ENCODE results near the gene FGF12. TPM values are rescaled to one million over a fixed set of nuclear protein-coding genes. Genes with fewer than 3 reads are reported as not detected.
"Not testable (repeated sequence)": the region's sequence is repeated elsewhere in the genome, so short reads cannot be mapped to it uniquely, and the experiment has no call there.

The FGF12 gene
- total RNA-seq, 2 donors from 2014 or later: 245 to 291 TPM

- DNase-seq (no peak), ATAC-seq (no peak)
- intact Hi-C loops (cut with DNase I): no loop called here
These were observed 107.1 kb downstream of the FGF12 start for GRCh38 chr3:192620275-192620674.

GRCh38 chr3:192611411-192611810 lies 115.9 kb downstream of the FGF12 start:
- intact Hi-C loops (cut with DNase I): no loop called here
- DNase-seq (no peak), ATAC-seq (no peak)

GRCh38 chr3:192608726-192609600 lies 118.4 kb downstream of the FGF12 start:
- ATAC-seq (peak in 1 of 2 donors; percentile 19), DNase-seq (no peak)
- intact Hi-C loops (cut with DNase I): no loop called here

GRCh38 chr3:192607798-192608197 lies 119.5 kb downstream of the FGF12 start:
- no peak for ATAC-seq
- no peak for DNase-seq
- intact Hi-C loops (cut with DNase I): no loop called here

- DNase-seq (no peak), ATAC-seq (no peak)
- intact Hi-C loops (cut with DNase I): no loop called here
These were observed 129.4 kb downstream of the FGF12 start for GRCh38 chr3:192597913-192598312.

- DNase-seq: no peak
- ATAC-seq: no peak
- intact Hi-C loops (cut with DNase I): no loop called here
These were observed 129.8 kb downstream of the FGF12 start for GRCh38 chr3:192597506-192597905.

- DNase-seq (no peak), ATAC-seq (no peak)
- intact Hi-C loops (cut with DNase I): loop anchor here (10.0 kb wide), 1 partner anchor 56 kb away; no protein-coding TSS in a partner anchor
These were observed 148.6 kb downstream of the FGF12 start for GRCh38 chr3:192578729-192579128.

- intact Hi-C loops (cut with DNase I): loop anchor here (10.0 kb wide), 1 partner anchor 57 kb away; no protein-coding TSS in a partner anchor
- DNase-seq (no peak), ATAC-seq (no peak)
These were observed 149.5 kb downstream of the FGF12 start for GRCh38 chr3:192577811-192578210.

- DNase-seq: no peak
- ATAC-seq: no peak
- intact Hi-C loops (cut with DNase I): loop anchor here (10.0 kb wide), 1 partner anchor 58 kb away; no protein-coding TSS in a partner anchor
These were observed 150.1 kb downstream of the FGF12 start for GRCh38 chr3:192577271-192577670.

GRCh38 chr3:192576704-192577103 lies 150.6 kb downstream of the FGF12 start:
- intact Hi-C loops (cut with DNase I): loop anchor here (10.0 kb wide), 1 partner anchor 58 kb away; no protein-coding TSS in a partner anchor
- DNase-seq, ATAC-seq: not testable (repeated sequence)

GRCh38 chr3:192575879-192576506 lies 151.3 kb downstream of the FGF12 start:
- DNase-seq (no peak), ATAC-seq (no peak)
- intact Hi-C loops (cut with DNase I): loop anchor here (10.0 kb wide), 1 partner anchor 59 kb away; no protein-coding TSS in a partner anchor

GRCh38 chr3:192573240-192573639 lies 154.1 kb downstream of the FGF12 start:
- DNase-seq (no peak), ATAC-seq (no peak)
- intact Hi-C loops (cut with DNase I): loop anchor here (10.0 kb wide), 1 partner anchor 62 kb away; no protein-coding TSS in a partner anchor

GRCh38 chr3:192570821-192571791 lies 156.2 kb downstream of the FGF12 start:
- intact Hi-C loops (cut with DNase I): loop anchor here (2.0 to 10.0 kb wide), 2 partner anchors 64 to 156 kb away; partner anchors contain the start of gene FGF12 (in 1 of the 2)
- peak; percentile 78 for DNase-seq

GRCh38 chr3:192570315-192570714 lies 157.0 kb downstream of the FGF12 start:
- DNase-seq: no peak
- intact Hi-C loops (cut with DNase I): loop anchor here (2.0 to 10.0 kb wide), 2 partner anchors 64 to 156 kb away; partner anchors contain the start of gene FGF12 (in 1 of the 2)
- peak in 1 of 2 donors; percentile 24 for ATAC-seq

More at GRCh38 chr3:192570821-192571791, 156.2 kb downstream of the FGF12 start:
- ATAC-seq: peak; percentile 87 to 90

GRCh38 chr3:192566706-192567290 lies 160.5 kb downstream of the FGF12 start:
- intact Hi-C loops (cut with DNase I): loop anchor here (1.0 to 10.0 kb wide), 5 partner anchors 206 to 998 kb away; no protein-coding TSS in a partner anchor
- ATAC-seq: peak; percentile 69 to 87
- DNase-seq: peak; percentile 80

- no peak for ATAC-seq
- intact Hi-C loops (cut with DNase I): loop anchor here (5.0 to 10.0 kb wide), 4 partner anchors 97 to 1000 kb away; no protein-coding TSS in a partner anchor
- no peak for DNase-seq
These were observed 162.7 kb downstream of the FGF12 start for GRCh38 chr3:192564611-192565010.

GRCh38 chr3:192563417-192563816 lies 163.9 kb downstream of the FGF12 start:
- no peak for DNase-seq
- ATAC-seq: no peak
- intact Hi-C loops (cut with DNase I): loop anchor here (5.0 to 10.0 kb wide), 4 partner anchors 96 to 1001 kb away; no protein-coding TSS in a partner anchor

GRCh38 chr3:192553707-192554106 lies 173.6 kb downstream of the FGF12 start:
- intact Hi-C loops (cut with DNase I): no loop called here
- DNase-seq (no peak), ATAC-seq (no peak)

Data from left cardiac atrium (tissue), 4 donors.